Astrocyte (in vitro differentiated cells and primary cell): ENCODE measurements around the gene SNAI3. TPM values are rescaled to one million over a fixed set of nuclear protein-coding genes. Genes with fewer than 3 reads are reported as not detected.

ENCODE experiments used
- DNase-seq: peaks from one replicate; pipeline ENCODE4 v3.0.0-alpha.2; 2010; ENCODE audit warnings: low read depth
- FAIRE-seq: peaks from 2 replicates; lab custom pipeline; 2011; peaks lifted over from hg19 to GRCh38; lab: Jason Lieb, UNC
- H2AFZ ChIP-seq: 2 replicates; pipeline ENCODE4 v1.6.0; 2012; ENCODE audit warnings: low read depth, low read length, inconsistent platforms
- H3K27ac ChIP-seq: 2 replicates; pipeline ENCODE4 v1.5.1; 2011; ENCODE audit warnings: low read depth, low read length, inconsistent platforms
- H3K27me3 ChIP-seq: 2 replicates; pipeline ENCODE4 v1.6.0; 2011; ENCODE audit warnings: low read length, inconsistent platforms; ENCODE audit not compliant: insufficient read depth
- H3K36me3 ChIP-seq: 2 replicates; pipeline ENCODE4 v1.5.1; 2011; ENCODE audit warnings: low read length, inconsistent platforms; ENCODE audit not compliant: insufficient read depth
- H3K4me1 ChIP-seq: 2 replicates; pipeline ENCODE4 v1.5.1; 2011; ENCODE audit warnings: low read length, inconsistent platforms; ENCODE audit not compliant: insufficient read depth
- H3K4me2 ChIP-seq: 2 replicates; pipeline ENCODE4 v1.6.0; 2012; ENCODE audit warnings: low read length, inconsistent platforms
- H3K4me3 ChIP-seq: 2 replicates; pipeline ENCODE4 v1.5.1; 2011; ENCODE audit warnings: low read depth, mild to moderate bottlenecking, low read length, inconsistent platforms; ENCODE audit not compliant: insufficient read depth
- H3K79me2 ChIP-seq: 2 replicates; pipeline ENCODE4 v1.6.0; 2012; ENCODE audit warnings: mild to moderate bottlenecking, low read length, inconsistent platforms; ENCODE audit not compliant: insufficient read depth
- H3K9ac ChIP-seq: 2 replicates; pipeline ENCODE4 v1.6.0; 2012; ENCODE audit warnings: mild to moderate bottlenecking, low read length, inconsistent platforms
- H3K9me3 ChIP-seq: 2 replicates; pipeline ENCODE4 v1.5.1; 2012; ENCODE audit warnings: low read depth, mild to moderate bottlenecking, low read length, inconsistent platforms; ENCODE audit not compliant: insufficient read depth
- H4K20me1 ChIP-seq: 2 replicates; pipeline ENCODE4 v1.6.0; 2012; ENCODE audit warnings: low read length, inconsistent platforms; ENCODE audit not compliant: insufficient read depth
- H3K27ac Mint-ChIP-seq: one replicate; pipeline ENCODE4 v1.8.0; 2021; ENCODE audit warnings: mild to moderate bottlenecking, mixed read lengths; ENCODE audit not compliant: unreplicated experiment
- H3K27me3 Mint-ChIP-seq: one replicate; pipeline ENCODE4 v1.8.0; 2021; ENCODE audit warnings: low read depth, mixed read lengths; ENCODE audit not compliant: unreplicated experiment
- H3K36me3 Mint-ChIP-seq: one replicate; pipeline ENCODE4 v1.8.0; 2021; ENCODE audit warnings: low read depth, mixed read lengths; ENCODE audit not compliant: unreplicated experiment
- H3K4me1 Mint-ChIP-seq: one replicate; pipeline ENCODE4 v1.8.0; 2021; ENCODE audit warnings: low read depth, mixed read lengths; ENCODE audit not compliant: unreplicated experiment
- H3K4me3 Mint-ChIP-seq: one replicate; pipeline ENCODE4 v1.8.0; 2021; ENCODE audit warnings: mild to moderate bottlenecking, moderate library complexity, mixed read lengths; ENCODE audit not compliant: unreplicated experiment
- H3K9me3 Mint-ChIP-seq: one replicate; pipeline ENCODE4 v1.8.0; 2021; ENCODE audit warnings: mild to moderate bottlenecking, mixed read lengths; ENCODE audit not compliant: unreplicated experiment
- EZH2 ChIP-seq: IDR thresholded peaks from 2 replicates; pipeline ENCODE4 v1.6.1; 2012; ENCODE audit warnings: mild to moderate bottlenecking, low read length, inconsistent platforms; ENCODE audit not compliant: insufficient read depth
- total RNA-seq: library from RNA; stranded (reverse); gene quantifications from 2 replicates; pipeline ENCODE4 v1.2.1, GENCODE V29; 2021
- TF ChIP-seq, protein P1 (sequence below): IDR thresholded peaks from 2 replicates; pipeline ENCODE4 v1.5.1; 2011; ENCODE audit warnings: low read depth, mild to moderate bottlenecking, inconsistent platforms, low read length, moderate library complexity; ENCODE audit not compliant: insufficient read depth

SNAI3 gene
- total RNA-seq, 1 donor from 2014 or later: 0.48 TPM

DNA sequence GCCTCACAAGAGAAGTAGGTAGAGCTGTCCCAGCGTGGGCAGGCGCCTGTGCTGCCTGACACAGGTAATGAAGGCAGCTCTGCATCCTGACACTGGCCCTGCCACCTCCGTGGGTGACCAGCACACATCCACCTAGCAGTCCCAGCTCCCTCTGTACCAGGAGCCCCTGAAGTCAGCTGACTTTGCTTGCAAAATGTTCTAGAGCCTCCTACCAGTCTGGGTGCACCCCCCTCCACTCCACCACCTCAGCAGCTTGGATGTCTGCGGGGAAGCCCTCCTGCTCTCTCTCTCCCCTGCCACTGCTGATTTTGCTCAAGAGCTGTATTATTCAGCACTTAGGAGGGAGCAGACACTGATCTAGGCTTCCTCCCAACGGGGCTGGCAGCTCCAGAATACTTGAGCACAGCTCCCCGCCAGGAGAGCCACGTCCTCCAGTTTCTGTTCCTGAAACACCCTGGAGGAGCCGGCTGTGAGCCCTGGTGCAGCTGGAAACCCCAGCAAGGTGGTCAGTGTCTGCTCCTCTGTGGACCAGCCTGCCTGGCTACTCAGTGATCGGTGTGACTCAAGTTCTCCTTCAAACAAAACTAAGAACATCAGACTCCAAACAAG lies 18.9 kb upstream of the SNAI3 start:
- peaks cover 3% of the 10 kb centered on the region for H3K36me3 ChIP-seq
- H3K9me3 ChIP-seq: no peaks in the 10 kb centered on the region
- H3K4me2 ChIP-seq: peak overlapping the region; percentile 96
- peak; percentile 26 for DNase-seq
- H3K4me1 ChIP-seq: peaks cover 38% of the 10 kb centered on the region
- H2AFZ ChIP-seq: peak overlapping the region; percentile 9
- peaks cover 49% of the 10 kb centered on the region for H4K20me1 ChIP-seq
- H3K4me3 Mint-ChIP-seq: peak overlapping the region; percentile 92
- no peaks in the 10 kb centered on the region for H3K27me3 ChIP-seq
- peaks cover 88% of the 10 kb centered on the region for H3K79me2 ChIP-seq
- H3K27ac ChIP-seq: peak overlapping the region; percentile 14
- H3K27ac Mint-ChIP-seq: peak overlapping the region; percentile 83
- H3K9ac ChIP-seq: peak overlapping the region; percentile 89
- no peak for TF ChIP-seq EZH2
- TF ChIP-seq, protein P1, sequence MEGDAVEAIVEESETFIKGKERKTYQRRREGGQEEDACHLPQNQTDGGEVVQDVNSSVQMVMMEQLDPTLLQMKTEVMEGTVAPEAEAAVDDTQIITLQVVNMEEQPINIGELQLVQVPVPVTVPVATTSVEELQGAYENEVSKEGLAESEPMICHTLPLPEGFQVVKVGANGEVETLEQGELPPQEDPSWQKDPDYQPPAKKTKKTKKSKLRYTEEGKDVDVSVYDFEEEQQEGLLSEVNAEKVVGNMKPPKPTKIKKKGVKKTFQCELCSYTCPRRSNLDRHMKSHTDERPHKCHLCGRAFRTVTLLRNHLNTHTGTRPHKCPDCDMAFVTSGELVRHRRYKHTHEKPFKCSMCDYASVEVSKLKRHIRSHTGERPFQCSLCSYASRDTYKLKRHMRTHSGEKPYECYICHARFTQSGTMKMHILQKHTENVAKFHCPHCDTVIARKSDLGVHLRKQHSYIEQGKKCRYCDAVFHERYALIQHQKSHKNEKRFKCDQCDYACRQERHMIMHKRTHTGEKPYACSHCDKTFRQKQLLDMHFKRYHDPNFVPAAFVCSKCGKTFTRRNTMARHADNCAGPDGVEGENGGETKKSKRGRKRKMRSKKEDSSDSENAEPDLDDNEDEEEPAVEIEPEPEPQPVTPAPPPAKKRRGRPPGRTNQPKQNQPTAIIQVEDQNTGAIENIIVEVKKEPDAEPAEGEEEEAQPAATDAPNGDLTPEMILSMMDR: no peak
- H3K36me3 Mint-ChIP-seq: no peaks in the 10 kb centered on the region
- no peaks in the 10 kb centered on the region for H3K9me3 Mint-ChIP-seq
- H3K4me1 Mint-ChIP-seq: peaks cover 16% of the 10 kb centered on the region
- no peak for FAIRE-seq
- H3K4me3 ChIP-seq: peak overlapping the region; percentile 88
- H3K27me3 Mint-ChIP-seq: no peaks in the 10 kb centered on the region

DNA sequence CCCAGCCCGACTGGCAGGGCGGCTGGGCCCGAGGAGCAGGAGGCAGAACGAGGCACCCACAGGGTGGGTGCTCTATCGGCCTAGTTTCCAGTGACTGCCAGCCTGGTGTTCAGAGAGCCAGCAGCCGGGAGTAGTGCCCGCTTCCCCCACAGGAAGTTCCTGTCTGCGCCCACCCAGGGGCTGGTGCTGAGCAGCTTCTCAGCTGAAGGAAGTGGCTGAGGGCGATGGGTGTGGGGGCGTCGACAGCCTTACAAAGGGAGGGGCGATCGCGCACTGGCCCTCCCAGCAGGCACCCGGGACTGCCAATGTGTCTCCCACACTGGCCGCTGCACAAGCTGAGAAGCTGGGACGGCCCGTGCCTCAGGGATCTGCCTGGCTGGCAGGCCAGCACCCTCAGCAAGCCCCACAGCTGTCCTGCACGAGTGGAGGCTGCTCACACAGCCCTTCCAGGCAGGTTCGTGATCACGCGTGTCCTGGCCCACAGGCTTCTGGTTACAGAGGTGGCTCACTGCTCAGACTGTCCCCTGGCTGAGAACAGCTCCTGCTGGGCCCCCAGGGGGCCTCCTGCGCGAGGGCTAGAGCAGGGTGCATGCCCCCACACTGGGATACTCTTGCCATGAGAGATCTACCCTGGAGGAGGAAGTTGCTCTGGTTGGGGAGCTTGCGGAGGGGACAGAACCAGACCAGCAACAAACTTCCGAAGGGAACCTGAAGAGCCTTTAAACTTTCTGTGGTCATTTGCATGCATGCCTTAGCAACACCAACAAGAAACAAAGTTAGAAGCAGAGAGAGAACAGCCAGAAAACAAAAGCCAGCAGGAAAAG lies 17.4 kb upstream of the SNAI3 start:
- TF ChIP-seq, protein P1: no peak
- TF ChIP-seq EZH2: no peak
- H3K4me1 Mint-ChIP-seq: peaks cover 17% of the 10 kb centered on the region

More for the DNA sequence above, 17.4 kb upstream of the SNAI3 start:
- no peak overlapping the region for H3K27ac ChIP-seq
- H3K4me2 ChIP-seq: peak overlapping the region; percentile 44
- H2AFZ ChIP-seq: no peak overlapping the region
- peaks cover 3% of the 10 kb centered on the region for H3K36me3 ChIP-seq
- Mint-ChIP-seq H3K27me3 (no peaks in the 10 kb centered on the region), H3K4me3 (peak overlapping the region; percentile 36), H3K36me3 (peaks cover 5% of the 10 kb centered on the region), H3K9me3 (no peaks in the 10 kb centered on the region), H3K27ac (no peak overlapping the region)
- H3K79me2 ChIP-seq: peaks cover 75% of the 10 kb centered on the region
- DNase-seq (no peak), FAIRE-seq (no peak)
- no peak overlapping the region for H3K9ac ChIP-seq
- H3K4me1 ChIP-seq: peaks cover 38% of the 10 kb centered on the region
- peaks cover 35% of the 10 kb centered on the region for H4K20me1 ChIP-seq
- no peak overlapping the region for H3K4me3 ChIP-seq
- no peaks in the 10 kb centered on the region for H3K9me3 ChIP-seq
- no peaks in the 10 kb centered on the region for H3K27me3 ChIP-seq
